HL-60/S4 treated with phorbol 12-myristate 13-acetate at 8.2 ng/mL for 4 days and 3 days (cell line): ENCODE data around the gene DOP1B.
"Not testable (repeated sequence)": the region's sequence is repeated elsewhere in the genome, so short reads cannot be mapped to it uniquely, and the experiment has no call there.

Experiments
- in situ Hi-C: fragments of 300-500 bp; cut with MboI; formaldehyde crosslinking; loops from 2 replicates; pipeline ENCODE4 v1.15.0; 2022; ENCODE audit warnings: low sequenced_read_pairs

Gene DOP1B

GRCh38 chr21:36199021-36199420 is 42.4 kb downstream of the DOP1B start:
- in situ Hi-C loops = no loop called here

- in situ Hi-C loops = not testable (repeated sequence)
Measured at GRCh38 chr21:36199575-36199974, 43.0 kb downstream of the DOP1B start.

- in situ Hi-C loops = loop anchor here (10.0 kb wide), 1 partner anchor 45 kb away; the partner anchor contains the start of gene DOP1B
Measured at GRCh38 chr21:36200081-36200561, 43.5 kb downstream of the DOP1B start.

- in situ Hi-C loops = loop anchor here (10.0 kb wide), 1 partner anchor 48 kb away; the partner anchor contains the start of gene DOP1B
Measured at GRCh38 chr21:36202726-36203602, 46.3 kb downstream of the DOP1B start.

GRCh38 chr21:36203603-36203889 is 46.9 kb downstream of the DOP1B start:
- in situ Hi-C loops = loop anchor here (10.0 kb wide), 1 partner anchor 49 kb away; the partner anchor contains the start of gene DOP1B

GRCh38 chr21:36204980-36205379 is 48.4 kb downstream of the DOP1B start:
- in situ Hi-C loops = loop anchor here (10.0 kb wide), 1 partner anchor 50 kb away; the partner anchor contains the start of gene DOP1B

- in situ Hi-C loops = loop anchor here (10.0 kb wide), 1 partner anchor 51 kb away; the partner anchor contains the start of gene DOP1B
Measured at GRCh38 chr21:36205962-36206361, 49.3 kb downstream of the DOP1B start.
